Globus pallidus (tissue), 1 donor: ENCODE results near the gene RABGGTA.
A peak's percentile ranks its signal among the peaks of the same experiment; 100 is the strongest.
"Not testable (repeated sequence)": the region's sequence is repeated elsewhere in the genome, so short reads cannot be mapped to it uniquely, and the experiment has no call there.

Source experiments
- DNase-seq: peaks from one replicate; pipeline ENCODE4 v3.0.0-alpha.2; 2015; ENCODE audit warnings: low spot score

The RABGGTA gene

DNA sequence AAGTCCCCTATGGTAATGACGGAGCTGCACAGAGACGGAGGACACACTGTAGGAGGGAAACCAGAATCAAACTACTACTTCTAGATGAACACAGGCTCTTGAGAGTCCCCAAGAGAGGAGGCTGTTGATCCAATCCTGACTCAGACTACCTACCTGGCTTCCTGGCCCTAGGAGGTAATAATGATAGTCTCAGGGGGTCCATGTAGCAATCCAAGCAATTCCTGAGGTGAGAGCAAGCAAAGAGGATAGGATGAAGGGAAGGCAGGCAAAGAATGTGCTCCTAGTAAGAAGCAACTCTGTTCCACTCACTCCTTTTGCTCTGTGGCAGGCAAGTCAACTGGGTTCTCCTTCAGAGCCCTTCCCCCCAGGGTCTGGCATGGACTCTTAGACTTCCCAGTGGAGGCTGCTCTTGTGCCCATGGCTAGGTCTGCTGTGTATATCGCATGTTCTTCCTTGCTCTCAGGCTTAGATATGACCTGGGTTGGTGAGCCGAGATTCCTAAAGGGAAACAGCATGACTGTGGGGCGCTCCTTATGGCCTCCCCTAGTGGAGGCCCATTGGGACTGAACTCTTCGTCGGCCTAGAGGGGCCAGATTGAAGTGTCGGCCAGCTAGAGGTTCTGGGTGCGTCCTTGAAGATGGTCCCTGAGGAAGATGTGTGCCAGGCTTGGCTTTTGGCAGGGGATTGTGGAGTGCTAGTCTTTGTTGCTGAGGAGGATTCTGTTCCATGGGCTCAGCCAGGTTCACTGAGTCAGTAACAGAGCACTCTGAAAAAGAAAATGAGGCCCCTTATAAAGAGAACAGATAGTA, 31.1 kb downstream of the RABGGTA start:
- no peak for DNase-seq

- DNase-seq: no peak
These were observed 32.8 kb downstream of the RABGGTA start for GRCh38 chr14:24238527-24239037.

DNA sequence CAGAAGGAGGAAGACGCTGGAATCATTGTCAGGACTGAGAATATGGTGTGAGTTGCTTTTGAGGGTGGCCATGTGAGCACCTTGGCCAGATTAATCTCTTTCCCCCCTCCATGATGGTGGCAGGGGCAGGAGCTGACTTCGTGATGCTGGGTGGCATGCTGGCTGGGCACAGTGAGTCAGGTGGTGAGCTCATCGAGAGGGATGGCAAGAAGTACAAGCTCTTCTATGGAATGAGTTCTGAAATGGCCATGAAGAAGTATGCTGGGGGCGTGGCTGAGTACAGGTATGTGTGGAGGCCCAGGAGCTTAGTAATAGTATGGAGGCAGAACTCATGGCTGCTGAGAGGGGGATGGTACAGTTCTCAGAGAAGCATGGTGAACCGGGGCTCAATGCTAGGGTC, 33.3 kb downstream of the RABGGTA start:
- DNase-seq: no peak

- DNase-seq: no peak
These were observed 33.9 kb downstream of the RABGGTA start for GRCh38 chr14:24237463-24237955.

DNA sequence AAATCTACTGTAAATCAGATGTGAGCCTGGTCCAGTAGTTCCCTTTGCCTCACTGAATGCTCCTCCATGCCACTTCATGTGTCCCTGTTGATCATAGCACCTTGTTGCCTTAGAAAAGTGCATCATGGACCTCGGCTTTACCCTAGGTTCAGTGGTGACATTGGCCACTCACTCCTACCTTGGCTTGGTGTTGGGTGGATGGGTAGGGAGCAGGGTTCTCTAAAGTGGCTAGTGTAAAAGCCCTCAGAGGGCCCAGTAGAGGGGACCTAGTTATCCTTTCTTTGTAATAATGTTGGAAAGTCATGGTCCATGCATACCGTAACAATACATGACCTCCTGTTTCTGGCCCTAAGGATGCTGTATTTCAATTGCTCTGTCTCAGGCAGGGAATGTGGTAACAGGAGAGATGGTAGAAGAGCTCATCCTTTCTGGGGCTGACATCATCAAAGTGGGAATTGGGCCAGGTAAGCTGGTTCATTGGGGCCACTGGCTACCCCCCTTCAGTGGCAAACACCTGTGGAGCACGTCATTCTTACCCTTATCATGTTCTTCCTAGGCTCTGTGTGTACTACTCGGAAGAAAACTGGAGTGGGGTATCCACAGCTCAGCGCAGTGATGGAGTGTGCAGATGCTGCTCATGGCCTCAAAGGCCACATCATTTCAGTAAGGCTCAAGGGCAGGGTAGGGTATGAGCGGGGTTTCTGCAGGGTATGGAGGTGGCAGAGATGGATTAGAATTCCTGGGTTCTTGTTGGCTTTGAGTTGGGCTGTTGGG, 34.5 kb downstream of the RABGGTA start:
- DNase-seq: no peak

- no peak for DNase-seq
These were observed 35.4 kb downstream of the RABGGTA start for GRCh38 chr14:24235804-24236688.

DNA sequence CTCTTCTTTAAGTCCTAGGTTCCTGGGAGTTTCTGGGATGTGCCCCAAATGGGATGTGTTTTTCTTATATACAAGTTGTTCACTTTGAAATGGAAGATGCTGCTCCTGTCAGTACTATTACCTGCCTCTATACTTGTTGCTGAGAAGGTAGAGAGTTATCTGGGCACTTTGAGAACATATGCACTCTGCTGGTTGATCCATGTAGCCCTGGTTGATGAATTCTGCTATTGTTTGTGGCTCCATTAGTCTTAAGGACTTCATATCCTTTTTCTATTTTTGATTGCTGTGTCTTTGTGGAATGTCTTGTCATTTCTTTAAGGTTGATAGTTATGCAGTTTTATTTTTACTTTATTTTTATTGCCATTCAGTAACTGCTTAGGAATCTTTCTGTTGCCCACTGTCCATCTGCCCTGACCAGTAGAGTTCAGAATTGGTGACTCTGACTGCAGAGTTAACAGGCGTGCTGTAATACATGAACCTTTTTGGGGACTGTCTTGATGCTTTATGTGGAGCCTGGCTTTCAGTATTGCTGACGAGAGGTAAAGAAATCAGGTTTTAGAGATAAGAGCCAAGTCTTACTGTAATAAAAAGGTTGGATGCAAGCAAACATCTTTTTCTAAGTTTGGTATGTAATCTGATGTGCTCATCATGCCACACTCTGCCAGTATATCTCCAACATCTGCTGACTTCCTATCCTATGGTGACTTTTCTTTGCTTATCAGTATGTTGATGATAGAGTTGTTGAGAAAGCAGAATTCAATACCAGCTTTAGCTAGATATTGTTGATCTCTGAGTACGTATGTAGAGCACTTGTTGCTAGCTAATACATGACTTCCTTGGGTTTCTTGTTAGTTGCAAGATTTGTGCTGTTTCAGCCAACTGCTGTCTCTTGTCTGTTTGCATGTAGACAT, 37.0 kb downstream of the RABGGTA start:
- DNase-seq: no peak

DNA sequence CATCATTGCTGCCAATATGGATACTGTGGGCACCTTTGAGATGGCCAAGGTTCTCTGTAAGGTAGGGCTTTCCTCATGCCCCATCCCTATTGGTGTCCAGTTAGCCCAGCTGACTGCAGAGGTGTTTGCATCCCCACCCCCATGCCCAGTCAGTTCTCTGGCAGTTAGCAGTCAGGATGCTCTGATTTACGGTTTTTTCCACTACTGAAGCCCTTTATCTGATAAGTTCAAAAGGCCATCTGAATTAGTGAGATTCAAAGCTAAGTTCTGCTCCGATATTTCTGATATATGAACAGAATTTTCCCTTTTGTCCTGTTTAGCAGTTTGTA, 37.9 kb downstream of the RABGGTA start:
- DNase-seq: no peak

GRCh38 chr14:24232645-24233537, 38.5 kb downstream of the RABGGTA start, which contains the start of gene GMPR2:
Gene GMPR2 (plus strand): TSS chr14:24232929. CDS start chr14:24233254, 325 bp downstream.
- DNase-seq: no peak

DNA sequence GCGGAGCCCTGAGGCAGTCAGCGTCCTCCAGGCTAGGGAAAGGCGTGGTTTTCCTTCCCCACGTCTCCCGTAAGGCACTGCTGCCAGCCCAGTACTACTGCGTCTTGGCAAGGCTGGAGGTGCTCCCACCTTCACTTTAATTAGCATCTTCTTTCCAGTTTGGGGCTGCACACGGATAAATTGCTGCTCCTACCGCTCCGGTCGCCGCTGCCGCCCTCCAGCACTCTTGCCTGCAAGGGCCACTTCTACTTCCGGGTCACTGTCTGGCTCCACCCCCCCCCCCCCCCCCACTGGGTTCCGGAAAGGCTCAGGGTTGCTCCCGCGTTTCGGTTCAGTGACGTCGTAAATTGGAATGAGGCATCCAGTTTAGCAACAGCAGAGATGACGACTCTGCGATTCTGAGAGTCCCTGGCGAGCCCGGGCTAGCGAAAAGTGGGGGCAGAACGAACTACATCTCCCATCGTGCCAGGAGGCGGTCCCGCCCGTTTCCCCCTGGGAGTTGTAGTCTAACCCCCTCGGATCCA, 39.2 kb downstream of the RABGGTA start, which contains the start of gene NEDD8:
Gene NEDD8, minus strand, starts transcription at position 247 of the 524 bp plus-strand sequence. Its CDS starts 100 bp downstream, at position 147.
- peak; percentile 95 for DNase-seq

GRCh38 chr14:24231263-24232120, 39.9 kb downstream of the RABGGTA start:
- no peak for DNase-seq

- no peak for DNase-seq
These were observed 42.5 kb downstream of the RABGGTA start for GRCh38 chr14:24228902-24229301.

GRCh38 chr14:24226473-24226872, 44.9 kb downstream of the RABGGTA start:
- DNase-seq: no peak

DNA sequence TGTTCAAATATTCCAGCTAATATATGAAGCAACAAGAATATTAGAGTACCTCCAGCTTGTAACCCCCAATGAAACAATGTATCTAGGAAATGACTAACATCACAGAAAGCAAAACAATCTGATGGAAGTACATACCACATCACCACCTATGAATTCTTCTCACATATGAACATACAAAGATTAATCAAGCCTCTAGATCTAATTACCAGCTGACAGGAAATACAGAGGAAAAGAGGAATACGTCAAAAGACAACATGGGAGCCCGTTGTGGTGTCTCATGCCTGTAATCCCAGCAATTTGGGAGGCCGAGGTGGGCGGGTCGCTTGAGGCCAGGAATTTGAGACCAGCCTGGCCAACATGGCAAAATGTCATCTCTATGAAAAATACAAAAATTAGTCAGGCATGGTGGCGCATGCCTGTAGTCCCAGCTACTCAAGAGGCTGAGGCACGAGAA, 46.8 kb downstream of the RABGGTA start:
- no peak for DNase-seq

- DNase-seq: not testable (repeated sequence)
These were observed 48.4 kb downstream of the RABGGTA start for GRCh38 chr14:24222987-24223386.

DNA sequence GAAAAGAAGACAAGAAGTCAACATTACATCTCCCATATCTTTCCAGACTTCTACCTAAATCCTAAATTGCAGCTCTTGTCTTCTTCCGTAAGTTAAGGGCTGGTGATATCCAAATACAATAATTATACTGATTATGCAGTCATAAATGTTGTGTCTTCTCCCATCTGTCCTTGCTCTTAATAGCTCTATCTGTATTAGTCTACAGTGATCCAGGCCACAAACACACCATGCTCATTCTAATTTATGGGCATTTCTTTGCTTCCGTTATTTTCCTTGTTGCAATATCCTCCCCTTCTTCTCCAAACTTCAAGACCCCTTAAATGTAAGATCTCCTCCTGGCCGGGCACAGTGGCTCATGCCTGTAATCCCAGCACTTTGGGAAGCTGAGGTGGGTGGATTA, 51.9 kb downstream of the RABGGTA start:
- DNase-seq: no peak

- DNase-seq: no peak
These were observed 52.3 kb downstream of the RABGGTA start for GRCh38 chr14:24219080-24219479.

- DNase-seq: not testable (repeated sequence)
These were observed 54.5 kb downstream of the RABGGTA start for GRCh38 chr14:24216876-24217275.
